HepG2 (cell line): Measurements from ENCODE around the gene YTHDF1. TPM values are rescaled to one million over a fixed set of nuclear protein-coding genes. Genes with fewer than 3 reads are reported as not detected.

Experiments used
- ATAC-seq: fragments of 200-7000 bp; cut with Tn5 transposase; 3 replicates; pipeline ENCODE4 v1.9.1; 2020; ENCODE audit warnings: mild to moderate bottlenecking, moderate library complexity
- BruUV-seq: library from RNA; stranded (reverse); fragments of 400-500 nt; replicated peaks from 2 replicates; lab custom pipeline; 2021; lab: Mats Ljungman, UMichigan
- CTCF ChIA-PET: fragments of 300-600 bp; formaldehyde crosslinking; extraction: SDS; loops from one replicate; lab custom pipeline; 2021; ENCODE audit warnings: low total read pairs, inconsistent platforms, low intra/inter-chr PET ratio; lab: Yijun Ruan, JAX
- POLR2A ChIA-PET: fragments of 350-600 bp; sonication (Branson Sonifier 250); formaldehyde crosslinking; loops from one replicate; lab custom pipeline; 2020; ENCODE audit warnings: antibody characterized with exemption, inconsistent platforms; lab: Yijun Ruan, JAX
- DNase-seq: peaks from one replicate; pipeline ENCODE4 v3.0.0-alpha.2; 2015; ENCODE audit warnings: low spot score
- FAIRE-seq: peaks from 3 replicates; lab custom pipeline; 2011; peaks lifted over from hg19 to GRCh38; lab: Jason Lieb, UNC
- H2AFZ ChIP-seq: one replicate; pipeline ENCODE4 v1.6.1; 2011; ENCODE audit warnings: low read length, inconsistent platforms
- H3K27ac ChIP-seq: fragments of 300-600 bp; 3 replicates; pipeline ENCODE4 v1.8.0; 2011; ENCODE audit warnings: mixed run types, mild to moderate bottlenecking, mixed read lengths, low read length, inconsistent platforms; ENCODE audit not compliant: insufficient read depth; ENCODE audit errors: extremely low read length
- H3K27me3 ChIP-seq, 2 experiments: fragments of 200-600 bp in 1 of 2; 2 replicates in 1 of 2; 3 replicates in 1 of 2; pipeline versions ENCODE4 v1.6.0 to v1.8.0; 2011; ENCODE audit warnings: low read length in 2 of 2, mild to moderate bottlenecking in 2 of 2, moderate library complexity in 2 of 2, inconsistent platforms in 1 of 2; ENCODE audit not compliant: insufficient read depth in 2 of 2, control insufficient read depth in 1 of 2
- H3K36me3 ChIP-seq, 2 experiments: fragments of 200-600 bp in 1 of 2; replicated peaks in 1 of 2; 2 replicates in 1 of 2; 3 replicates in 1 of 2; pipeline versions ENCODE4 v1.5.1 to v1.8.0; 2011; ENCODE audit warnings: low read length in 2 of 2, inconsistent platforms in 1 of 2; ENCODE audit not compliant: insufficient read depth in 2 of 2, control insufficient read depth in 1 of 2
- H3K4me1 ChIP-seq: 2 replicates; pipeline ENCODE4 v1.5.1; 2012; ENCODE audit warnings: low read length, inconsistent platforms; ENCODE audit not compliant: insufficient read depth
- H3K4me2 ChIP-seq: 2 replicates; pipeline ENCODE4 v1.6.0; 2011; ENCODE audit warnings: low read depth, low read length, inconsistent platforms
- H3K4me3 ChIP-seq, 3 experiments: fragments of 200-600 bp in 1 of 3; sonication (generic), shearing (Covaris generic) in 1 of 3; replicated peaks in 1 of 3; 2 replicates each; pipeline ENCODE4 v1.5.1; 2011 to 2016; ENCODE audit warnings: low read length in 3 of 3, inconsistent platforms in 2 of 3, low read depth in 2 of 3, mild to moderate bottlenecking in 2 of 3, control low read depth in 1 of 3, mixed read lengths in 1 of 3; ENCODE audit not compliant: insufficient read depth in 1 of 3
- H3K79me2 ChIP-seq: one replicate; pipeline ENCODE4 v1.6.1; 2011; ENCODE audit warnings: low read length, inconsistent platforms; ENCODE audit not compliant: insufficient read depth
- H3K9ac ChIP-seq: 2 replicates; pipeline ENCODE4 v1.6.0; 2011; ENCODE audit warnings: mild to moderate bottlenecking, low read depth, low read length, inconsistent platforms; ENCODE audit not compliant: insufficient read depth
- H3K9me3 ChIP-seq: 2 replicates; pipeline ENCODE4 v1.5.1; 2012; ENCODE audit warnings: mild to moderate bottlenecking, low read length
- H4K20me1 ChIP-seq: 2 replicates; pipeline ENCODE4 v1.6.0; 2011; ENCODE audit warnings: inconsistent platforms, mild to moderate bottlenecking, low read length, moderate library complexity; ENCODE audit not compliant: insufficient read depth
- CCAR2 ChIP-seq: fragments of 200-400 bp; formaldehyde crosslinking; optimal IDR thresholded peaks from 2 replicates; pipeline ENCODE3; 2018; ENCODE audit warnings: low read depth, mild to moderate bottlenecking, low read length, moderate library complexity
- MTF1 ChIP-seq: sonication (generic); formaldehyde crosslinking; IDR thresholded peaks from 2 replicates; pipeline ENCODE4 v1.5.0; 2020; ENCODE audit warnings: missing genetic modification reagents
- TBX3 ChIP-seq: fragments of 450-650 bp; IDR thresholded peaks from 2 replicates; pipeline ENCODE4 v1.6.1; 2017; ENCODE audit warnings: antibody characterized with exemption, mild to moderate bottlenecking, inconsistent platforms, borderline replicate concordance
- ZNF781 ChIP-seq: sonication (generic); formaldehyde crosslinking; IDR thresholded peaks from 2 replicates; pipeline ENCODE4 v1.5.1; 2020; ENCODE audit warnings: borderline replicate concordance, mild to moderate bottlenecking, missing genetic modification reagents; ENCODE audit errors: not compliant biosample characterization
- WGBS: methylation state at CpG from one replicate; pipeline ENCODE4 v1.1.6; 2017; ENCODE audit warnings: low lambda C conversion rate; 5-methylcytosine and 5-hydroxymethylcytosine counted together
- in situ Hi-C: cut with HindIII; loops from 2 replicates; pipeline ENCODE4 v1.10.0; 2017; ENCODE audit warnings: low pct_unique_long_range_greater_than_20kb; ENCODE audit not compliant: extremely low pct_ligation_motif_present
- intact Hi-C: fragments of 100-400 bp; cut with micrococcal nuclease; formaldehyde crosslinking; loops from one replicate; pipeline ENCODE4 v1.10.0; 2022; ENCODE audit not compliant: unreplicated experiment
- polyA plus RNA-seq, 8 experiments: library from polyadenylated mRNA; depleted of rRNA in 3 of 8; stranded (reverse) in 7 of 8; unstranded in 1 of 8; fragments of >200 nt; fragmentation: Illumina TruSeq in 4 of 8; extraction: Trizol in 4 of 8; gene quantifications; 2 replicates each; pipeline versions ENCODE4 v1.2.1 to v1.2.3, GENCODE V29; 2011 to 2016; ENCODE audit warnings: low read depth in 4 of 8, missing spikeins in 1 of 8, mixed read lengths in 1 of 8; ENCODE audit not compliant: insufficient read depth in 1 of 8
- total RNA-seq, 5 experiments: library from RNA; depleted of rRNA; stranded (reverse); fragments of >200 nt; fragmentation: Illumina TruSeq; extraction: Trizol; gene quantifications; 2 replicates each; pipeline ENCODE4 v1.2.3, GENCODE V29; 2016; ENCODE audit warnings: low read depth in 1 of 5

YTHDF1 gene
- total and polyA plus RNA-seq, 2 of the 13 experiments (the other 11 are each of a cell fraction or from before 2014, with no cell fraction given): 34.5 to 37.7 TPM

- TF ChIP-seq ZNF781 (CRISPR knock-in tag): no peak
- no peak for TF ChIP-seq CCAR2
- TF ChIP-seq, all 625 proteins: peak for 0
Measured at GRCh38 chr20:63164484-63165355, 51.2 kb downstream of the YTHDF1 start (continued).

GRCh38 chr20:63163596-63164483, 52.1 kb downstream of the YTHDF1 start:
- Histone ChIP-seq H3K79me2 (no peaks in the 10 kb centered on the region), H3K36me3 (no peaks in the 10 kb centered on the region), H4K20me1 (peaks cover 12% of the 10 kb centered on the region; the same call in 1 of the 2 replicates), H3K9ac (no peak overlapping the region), H3K4me1 (no peaks in the 10 kb centered on the region), H3K27ac (no peak overlapping the region), H3K9me3 (no peaks in the 10 kb centered on the region), H3K27me3 (peaks cover 53 to 92% of the 10 kb centered on the region in 2 experiments), H2AFZ (no peak overlapping the region), H3K4me3 (no peak overlapping the region), H3K4me2 (no peak overlapping the region)
- no TSS peak for BruUV-seq
- TF ChIP-seq MTF1 (no peak), TBX3 (no peak)
- CTCF ChIA-PET: no interaction called here
- in situ Hi-C loops (no loop called here), intact Hi-C loops (no loop called here)
- ATAC-seq (no peak), DNase-seq (no peak), FAIRE-seq (no peak)
- 30% methylated on average over 15 of the region's 17 CpGs for WGBS
- POLR2A ChIA-PET: no interaction called here
